Nephron (organoid): Measurements from ENCODE around the gene MICOS13.
A peak's percentile ranks its signal among the peaks of the same experiment; 100 is the strongest.

Experiments used
- H3K27ac Mint-ChIP-seq, 3 experiments: 2 replicates each; pipeline ENCODE4 v1.8.0; 2020; ENCODE audit warnings: mixed read lengths in 3 of 3, mild to moderate bottlenecking in 2 of 3, moderate library complexity in 1 of 3
- H3K27me3 Mint-ChIP-seq: 2 replicates; pipeline ENCODE4 v1.8.0; 2021; ENCODE audit warnings: low read depth, mild to moderate bottlenecking, moderate library complexity, mixed read lengths
- H3K36me3 Mint-ChIP-seq: 2 replicates; pipeline ENCODE4 v1.8.0; 2020; ENCODE audit warnings: low read depth, mixed read lengths
- H3K4me1 Mint-ChIP-seq: 2 replicates; pipeline ENCODE4 v1.8.0; 2020; ENCODE audit warnings: mixed read lengths
- H3K4me3 Mint-ChIP-seq, 3 experiments: 2 replicates each; pipeline ENCODE4 v1.8.0; 2020; ENCODE audit warnings: mild to moderate bottlenecking in 3 of 3, mixed read lengths in 3 of 3, moderate library complexity in 2 of 3
- H3K9me3 Mint-ChIP-seq: 2 replicates; pipeline ENCODE4 v1.8.0; 2020; ENCODE audit warnings: mixed read lengths
- CTCF ChIP-seq, 3 experiments: fragments of 200-600 bp; sonication (generic); IDR thresholded peaks; one replicate each; pipeline ENCODE4 v1.5.0; 2021; ENCODE audit warnings: antibody characterized with exemption in 3 of 3; ENCODE audit not compliant: unreplicated experiment in 3 of 3

Gene MICOS13

GRCh38 chr19:5684694-5685430, 4.5 kb upstream of the MICOS13 start:
- no peak for TF ChIP-seq CTCF (IDR thresholded peaks at IDR 0.05; ENCODE audit: unreplicated experiment in 3 of 3)
- H3K27me3 Mint-ChIP-seq = peaks cover 3% of the 10 kb centered on the region
- peaks cover 3% of the 10 kb centered on the region for H3K36me3 Mint-ChIP-seq

GRCh38 chr19:5683177-5683886, 3.0 kb upstream of the MICOS13 start:
- Mint-ChIP-seq H3K27ac (peak overlapping the region in 1 of 3 experiments; percentile 41), H3K4me3 (peak overlapping the region; percentile 69 to 100 (median 73)), H3K9me3 (no peaks in the 10 kb centered on the region), H3K4me1 (peaks cover 15% of the 10 kb centered on the region), H3K27me3 (no peaks in the 10 kb centered on the region), H3K36me3 (peaks cover 3% of the 10 kb centered on the region)
- no peak for TF ChIP-seq CTCF (IDR thresholded peaks at IDR 0.05; ENCODE audit: unreplicated experiment in 3 of 3)

More at GRCh38 chr19:5684694-5685430, 4.5 kb upstream of the MICOS13 start:
- no peak overlapping the region for H3K27ac Mint-ChIP-seq
- peak overlapping the region in 1 of 3 experiments; percentile 38 for H3K4me3 Mint-ChIP-seq
- peaks cover 12% of the 10 kb centered on the region for H3K4me1 Mint-ChIP-seq
- H3K9me3 Mint-ChIP-seq = no peaks in the 10 kb centered on the region

- H3K27ac Mint-ChIP-seq = peak overlapping the region in 1 of 3 experiments; percentile 62
- no peaks in the 10 kb centered on the region for H3K27me3 Mint-ChIP-seq
- H3K9me3 Mint-ChIP-seq = no peaks in the 10 kb centered on the region
- peaks cover 15% of the 10 kb centered on the region for H3K4me1 Mint-ChIP-seq
- peaks cover 3% of the 10 kb centered on the region for H3K36me3 Mint-ChIP-seq
- peak overlapping the region; percentile 85 to 100 (median 86) for H3K4me3 Mint-ChIP-seq
- TF ChIP-seq CTCF (IDR thresholded peaks at IDR 0.05; ENCODE audit: unreplicated experiment in 3 of 3) = no peak
These were observed 1.8 kb upstream of the MICOS13 start for GRCh38 chr19:5682107-5682482.

GRCh38 chr19:5681391-5682106, 1.2 kb upstream of the MICOS13 start:
- TF ChIP-seq CTCF (IDR thresholded peaks at IDR 0.05; ENCODE audit: unreplicated experiment in 3 of 3) = no peak
- Mint-ChIP-seq H3K4me1 (peaks cover 17% of the 10 kb centered on the region), H3K4me3 (peak overlapping the region; percentile 85 to 100 (median 86)), H3K27me3 (no peaks in the 10 kb centered on the region), H3K9me3 (no peaks in the 10 kb centered on the region), H3K27ac (peak overlapping the region in 2 of 3 experiments; percentile 54 to 62), H3K36me3 (peaks cover 3% of the 10 kb centered on the region)

GRCh38 chr19:5680084-5680436, 256 bp downstream of the MICOS13 start:
- no peak for TF ChIP-seq CTCF (IDR thresholded peaks at IDR 0.05; ENCODE audit: unreplicated experiment in 3 of 3)
- H3K36me3 Mint-ChIP-seq = peaks cover 3% of the 10 kb centered on the region
- H3K4me1 Mint-ChIP-seq = peaks cover 30% of the 10 kb centered on the region
- H3K27me3 Mint-ChIP-seq = no peaks in the 10 kb centered on the region
- H3K4me3 Mint-ChIP-seq = peak overlapping the region; percentile 98 to 100 (median 99)
- peak overlapping the region; percentile 85 to 96 (median 92) for H3K27ac Mint-ChIP-seq
- H3K9me3 Mint-ChIP-seq = no peaks in the 10 kb centered on the region
